ENCODE results near the gene TBC1D22A. TPM values are rescaled to one million over a fixed set of nuclear protein-coding genes. Genes with fewer than 3 reads are reported as not detected.
"Not testable (repeated sequence)": the region's sequence is repeated elsewhere in the genome, so short reads cannot be mapped to it uniquely, and the experiment has no call there.

TBC1D22A gene
- total RNA-seq, 2 experiments from 2014 or later = 38.5 to 41.0 TPM

DNA sequence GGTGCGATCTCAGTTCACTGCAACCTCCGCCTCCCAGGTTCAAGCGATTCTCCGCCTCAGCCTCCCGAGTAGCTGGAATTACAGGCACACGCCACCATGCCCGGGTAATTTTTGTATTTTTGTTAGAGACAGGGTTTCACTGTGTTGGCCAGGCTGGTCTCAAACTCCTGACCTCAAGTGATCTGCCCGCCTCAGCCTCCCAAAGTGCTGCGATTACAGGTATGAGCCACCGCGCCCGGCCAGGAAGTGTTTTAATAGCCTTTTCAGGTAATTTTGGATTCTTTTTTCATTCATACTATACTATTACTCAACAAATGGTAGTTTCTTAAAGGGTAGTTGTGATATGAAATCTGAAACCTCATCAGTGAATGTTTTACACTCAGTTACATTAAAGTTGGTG is 216.2 kb downstream of the TBC1D22A start:
- H3K27me3 Mint-ChIP-seq, H3K4me1 Mint-ChIP-seq, H3K27ac Mint-ChIP-seq, POLR2A ChIA-PET, H3K9me3 Mint-ChIP-seq, H3K4me3 Mint-ChIP-seq, DNase-seq, CTCF ChIA-PET: not testable (repeated sequence)
- H3K36me3 Mint-ChIP-seq (ENCODE audit: low read depth) = peaks cover 30% of the 10 kb centered on the region

DNA sequence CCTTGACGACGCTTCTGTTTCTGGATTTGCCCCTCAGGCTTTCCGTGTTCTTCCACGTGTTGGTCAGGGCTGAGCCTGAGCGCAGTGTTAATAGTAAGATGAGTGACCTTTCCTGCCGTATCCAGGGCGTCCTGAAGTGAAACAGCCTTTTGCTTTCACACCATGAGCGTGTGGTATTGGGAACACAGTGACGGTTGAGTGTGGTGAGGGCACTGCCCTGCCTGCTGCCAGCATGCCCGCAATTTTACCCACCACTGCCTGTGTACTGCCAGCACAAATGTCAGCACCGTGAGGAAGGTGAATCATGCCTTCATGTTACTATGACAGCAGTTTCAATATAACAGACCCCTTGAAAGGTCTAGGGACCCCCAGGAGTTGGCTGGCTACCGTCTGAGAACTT is 217.1 kb downstream of the TBC1D22A start:
- peaks cover 30% of the 10 kb centered on the region for H3K36me3 Mint-ChIP-seq (ENCODE audit: low read depth)
- no peak for DNase-seq
- no peaks in the 10 kb centered on the region for H3K4me1 Mint-ChIP-seq
- H3K9me3 Mint-ChIP-seq = no peaks in the 10 kb centered on the region
- ChIA-PET CTCF (no interaction called here), POLR2A (no interaction called here)
- H3K27ac Mint-ChIP-seq = no peak overlapping the region
- H3K4me3 Mint-ChIP-seq = no peak overlapping the region
- H3K27me3 Mint-ChIP-seq = no peaks in the 10 kb centered on the region

DNA sequence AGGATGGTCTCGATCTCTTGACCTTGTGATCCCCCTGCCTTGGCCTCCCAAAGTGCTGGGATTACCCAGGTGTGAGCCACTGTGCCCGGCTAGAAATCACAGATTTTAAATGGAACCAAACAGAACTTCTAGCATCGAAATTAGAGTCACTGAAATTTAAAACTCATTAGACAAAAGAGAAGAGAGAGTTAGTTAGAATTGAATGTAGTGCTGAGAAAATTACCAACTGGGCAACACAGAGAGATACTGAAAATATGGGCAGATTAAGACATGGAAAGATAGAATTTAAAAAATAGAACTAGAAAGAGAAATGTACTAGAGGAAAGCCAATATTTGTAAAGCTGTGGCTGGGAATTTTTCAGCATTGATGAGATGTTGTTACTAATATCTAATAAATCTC is 217.9 kb downstream of the TBC1D22A start:
- Mint-ChIP-seq H3K4me1 (no peaks in the 10 kb centered on the region), H3K27me3 (no peaks in the 10 kb centered on the region), H3K9me3 (no peaks in the 10 kb centered on the region), H3K27ac (no peak overlapping the region), H3K4me3 (no peak overlapping the region), H3K36me3 (ENCODE audit: low read depth) (peaks cover 25% of the 10 kb centered on the region)
- ChIA-PET CTCF (no interaction called here), POLR2A (no interaction called here)
- DNase-seq = no peak

DNA sequence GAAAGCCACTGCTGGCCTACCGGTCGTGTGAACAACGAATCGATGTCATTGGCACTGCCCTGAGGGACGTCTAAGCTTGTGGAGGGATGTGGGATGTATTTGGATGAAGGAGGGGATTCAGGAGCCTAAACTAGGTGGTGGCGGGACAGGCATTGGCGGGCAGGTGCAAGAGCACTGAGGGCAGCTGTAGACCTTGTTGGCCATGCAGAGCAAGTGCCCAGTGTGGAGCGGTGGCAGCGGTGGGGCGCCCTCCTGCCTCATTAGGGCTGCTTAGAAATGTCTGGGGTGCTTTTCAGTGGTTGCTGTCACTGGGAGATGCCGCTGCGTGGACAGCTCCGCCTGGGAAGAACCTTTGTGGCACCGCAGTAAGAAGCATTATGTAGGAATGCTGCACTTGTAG is 220.2 kb downstream of the TBC1D22A start:
- H3K27ac Mint-ChIP-seq = no peak overlapping the region
- DNase-seq = no peak
- no peaks in the 10 kb centered on the region for H3K9me3 Mint-ChIP-seq
- no peaks in the 10 kb centered on the region for H3K4me1 Mint-ChIP-seq
- H3K4me3 Mint-ChIP-seq = no peak overlapping the region
- H3K36me3 Mint-ChIP-seq (ENCODE audit: low read depth) = peaks cover 12% of the 10 kb centered on the region
- ChIA-PET CTCF (no interaction called here), POLR2A (no interaction called here)
- no peaks in the 10 kb centered on the region for H3K27me3 Mint-ChIP-seq

DNA sequence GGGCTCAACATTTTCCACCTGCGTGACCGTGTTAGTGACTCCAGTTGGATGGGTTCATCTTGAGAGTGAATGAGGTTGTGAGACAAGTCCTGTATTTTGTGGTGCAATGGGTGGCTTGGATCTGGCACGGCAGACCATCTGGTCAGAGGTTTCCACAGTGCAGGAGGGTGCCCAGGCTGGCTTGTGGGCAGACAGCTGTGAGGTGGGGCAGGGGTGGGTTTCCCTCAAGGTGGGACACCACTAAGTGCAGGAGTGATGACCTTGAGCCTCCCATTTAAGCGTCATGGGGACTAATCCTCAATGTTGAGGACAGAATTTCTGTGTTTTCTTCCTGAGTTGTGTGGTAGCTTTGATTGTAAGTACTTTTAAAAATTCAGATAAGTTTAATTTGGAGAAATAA is 220.6 kb downstream of the TBC1D22A start:
- H3K4me3 Mint-ChIP-seq = no peak overlapping the region
- H3K4me1 Mint-ChIP-seq = no peaks in the 10 kb centered on the region
- DNase-seq = no peak
- POLR2A ChIA-PET = no interaction called here
- CTCF ChIA-PET = interaction anchor here (1.2 kb wide), 1 partner anchor 224 kb away, joined by 4 read pairs; no protein-coding TSS in a partner anchor
- H3K27ac Mint-ChIP-seq = no peak overlapping the region
- H3K9me3 Mint-ChIP-seq = no peaks in the 10 kb centered on the region
- no peaks in the 10 kb centered on the region for H3K27me3 Mint-ChIP-seq
- H3K36me3 Mint-ChIP-seq (ENCODE audit: low read depth) = peaks cover 12% of the 10 kb centered on the region

DNA sequence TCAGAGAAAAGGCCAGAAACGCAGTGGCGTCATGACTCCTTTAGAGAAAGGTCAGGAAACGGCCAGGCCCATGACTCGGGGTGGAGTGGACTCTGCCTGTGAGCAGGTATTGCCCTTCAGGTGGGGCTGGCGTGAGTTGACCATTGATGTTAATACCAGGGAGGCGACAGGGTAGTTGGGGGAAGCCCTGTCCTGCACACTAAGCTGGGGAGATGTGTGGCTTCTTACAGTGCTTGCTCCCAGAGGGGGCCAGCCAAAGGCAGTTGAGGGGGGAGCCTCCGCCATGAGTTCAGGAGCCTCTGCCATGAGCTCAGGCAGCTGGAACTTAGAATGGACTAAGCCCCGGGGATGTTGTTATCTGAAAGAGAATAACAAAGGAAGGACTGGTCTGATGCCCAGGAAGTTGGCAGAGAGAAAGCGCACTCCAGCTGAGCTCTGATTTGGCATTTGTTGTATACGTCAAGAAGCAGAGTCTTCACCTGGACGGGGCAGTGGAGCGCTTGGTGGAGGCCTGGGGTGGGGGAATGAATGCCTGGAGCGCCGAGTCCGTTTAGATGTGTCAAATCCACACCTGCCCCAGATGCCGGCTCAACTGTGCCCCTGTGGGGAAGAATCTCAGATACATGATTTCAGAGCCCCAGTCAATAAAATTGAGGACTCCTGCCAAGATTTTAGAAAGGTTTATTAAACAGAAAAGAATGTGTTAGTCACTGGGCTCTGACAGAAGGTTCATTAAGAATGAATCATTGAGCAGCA is 222.5 kb downstream of the TBC1D22A start:
- Mint-ChIP-seq H3K4me1 (no peaks in the 10 kb centered on the region), H3K27me3 (no peaks in the 10 kb centered on the region), H3K36me3 (ENCODE audit: low read depth) (peaks cover 3% of the 10 kb centered on the region), H3K27ac (no peak overlapping the region), H3K4me3 (no peak overlapping the region), H3K9me3 (no peaks in the 10 kb centered on the region)
- CTCF ChIA-PET = no interaction called here
- no peak for DNase-seq
- POLR2A ChIA-PET = no interaction called here

DNA sequence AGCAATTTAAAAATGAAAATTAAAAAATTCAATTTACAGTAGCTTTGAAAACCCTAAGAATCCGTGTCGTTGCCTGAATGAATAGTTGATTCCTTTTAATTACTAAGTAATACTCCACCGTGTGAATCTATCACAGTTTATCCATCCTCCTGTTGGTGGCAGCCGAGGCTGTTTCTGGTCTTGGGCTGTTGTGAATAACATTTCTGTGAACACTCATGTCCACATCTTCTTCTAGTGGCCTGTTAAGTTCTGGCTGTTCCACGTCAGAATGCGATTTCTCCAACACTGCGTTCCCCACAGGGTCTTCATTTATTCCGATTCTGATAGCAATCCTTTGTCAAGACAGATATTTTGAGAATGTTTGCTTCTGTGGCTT is 223.0 kb downstream of the TBC1D22A start:
- Mint-ChIP-seq H3K4me3 (no peak overlapping the region), H3K9me3 (no peaks in the 10 kb centered on the region), H3K27me3 (no peaks in the 10 kb centered on the region), H3K27ac (no peak overlapping the region), H3K4me1 (no peaks in the 10 kb centered on the region), H3K36me3 (ENCODE audit: low read depth) (peaks cover 3% of the 10 kb centered on the region)
- POLR2A ChIA-PET = no interaction called here
- no peak for DNase-seq
- CTCF ChIA-PET = no interaction called here

DNA sequence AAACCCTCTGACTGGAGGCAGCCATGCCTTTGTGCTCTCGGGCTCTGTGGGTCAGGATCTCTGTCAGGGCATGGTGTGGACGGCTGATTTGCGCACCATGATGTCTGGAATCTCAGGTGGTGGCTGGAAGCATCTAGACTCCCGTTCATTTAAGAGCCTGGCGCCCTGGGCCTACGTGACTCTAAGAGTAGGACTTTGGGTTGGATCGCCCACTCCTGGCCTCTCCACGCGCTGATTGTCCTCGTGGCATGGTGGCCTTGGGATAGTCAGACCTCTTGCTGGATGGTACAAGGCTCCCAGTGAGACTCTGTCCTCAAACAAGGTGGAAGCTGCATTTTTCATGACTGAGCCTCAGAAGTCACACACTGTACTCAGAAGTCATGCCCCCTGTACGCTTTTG is 224.3 kb downstream of the TBC1D22A start:
- ChIA-PET CTCF (no interaction called here), POLR2A (no interaction called here)
- Mint-ChIP-seq H3K27me3 (no peaks in the 10 kb centered on the region), H3K9me3 (no peaks in the 10 kb centered on the region), H3K27ac (no peak overlapping the region), H3K4me1 (no peaks in the 10 kb centered on the region), H3K4me3 (no peak overlapping the region), H3K36me3 (ENCODE audit: low read depth) (peaks cover 11% of the 10 kb centered on the region)
- no peak for DNase-seq

DNA sequence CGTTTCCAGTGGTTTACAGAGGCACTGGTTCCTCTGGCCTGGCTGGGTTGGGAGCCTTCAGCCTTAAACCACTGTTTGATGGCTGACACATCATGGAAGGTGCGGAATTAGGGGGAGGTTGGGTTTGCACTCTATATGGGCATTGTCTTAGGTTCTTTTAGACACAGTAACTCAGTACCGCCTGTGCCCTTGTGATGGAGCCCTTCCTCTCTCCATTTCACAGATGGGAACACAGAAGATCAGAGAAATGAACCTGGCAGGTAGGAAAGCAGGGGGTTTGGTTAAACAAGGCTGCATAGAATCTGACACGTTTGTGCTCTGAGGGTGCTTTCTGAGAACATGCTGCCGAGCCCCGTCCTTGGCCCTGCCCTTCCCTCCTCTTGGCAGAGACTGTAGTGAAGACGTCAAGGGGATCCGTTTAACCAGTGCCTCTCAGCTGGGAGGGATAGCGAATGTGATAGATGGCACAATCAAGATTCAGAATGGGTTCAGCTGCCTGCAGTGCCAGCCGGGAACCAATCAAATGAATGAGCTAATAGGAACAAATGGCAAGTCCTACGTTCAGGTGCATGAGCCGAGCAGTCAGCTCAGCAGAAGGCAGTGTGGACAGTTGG is 228.6 kb downstream of the TBC1D22A start:
- Mint-ChIP-seq H3K27ac (no peak overlapping the region), H3K36me3 (ENCODE audit: low read depth) (peaks cover 11% of the 10 kb centered on the region), H3K27me3 (no peaks in the 10 kb centered on the region), H3K4me3 (no peak overlapping the region), H3K4me1 (no peaks in the 10 kb centered on the region), H3K9me3 (no peaks in the 10 kb centered on the region)
- ChIA-PET CTCF (no interaction called here), POLR2A (no interaction called here)
- DNase-seq = no peak

DNA sequence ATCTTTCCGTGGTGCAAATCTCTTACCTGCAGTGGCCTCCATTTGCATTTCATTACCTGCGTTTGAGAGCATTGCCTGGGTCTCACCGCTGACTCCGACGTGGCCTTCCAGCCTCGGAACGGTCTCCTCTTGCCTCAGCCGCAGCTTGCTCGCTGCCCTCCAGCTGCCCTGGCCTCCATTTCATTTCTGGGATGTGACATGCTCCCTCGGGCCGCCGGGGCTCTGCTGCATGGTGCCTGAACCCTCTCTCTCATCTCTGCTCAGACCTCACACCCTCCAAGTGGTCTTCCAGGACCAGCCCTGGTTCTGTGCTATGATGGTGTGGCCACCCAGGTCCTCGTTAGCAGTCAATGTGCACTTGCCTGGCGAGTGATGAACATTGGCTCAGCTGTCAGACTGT is 229.2 kb downstream of the TBC1D22A start:
- peaks cover 14% of the 10 kb centered on the region for H3K36me3 Mint-ChIP-seq (ENCODE audit: low read depth)
- no peaks in the 10 kb centered on the region for H3K4me1 Mint-ChIP-seq
- H3K27me3 Mint-ChIP-seq = no peaks in the 10 kb centered on the region
- H3K9me3 Mint-ChIP-seq = no peaks in the 10 kb centered on the region
- DNase-seq = no peak
- ChIA-PET CTCF (no interaction called here), POLR2A (no interaction called here)
- H3K27ac Mint-ChIP-seq = no peak overlapping the region
- no peak overlapping the region for H3K4me3 Mint-ChIP-seq

DNA sequence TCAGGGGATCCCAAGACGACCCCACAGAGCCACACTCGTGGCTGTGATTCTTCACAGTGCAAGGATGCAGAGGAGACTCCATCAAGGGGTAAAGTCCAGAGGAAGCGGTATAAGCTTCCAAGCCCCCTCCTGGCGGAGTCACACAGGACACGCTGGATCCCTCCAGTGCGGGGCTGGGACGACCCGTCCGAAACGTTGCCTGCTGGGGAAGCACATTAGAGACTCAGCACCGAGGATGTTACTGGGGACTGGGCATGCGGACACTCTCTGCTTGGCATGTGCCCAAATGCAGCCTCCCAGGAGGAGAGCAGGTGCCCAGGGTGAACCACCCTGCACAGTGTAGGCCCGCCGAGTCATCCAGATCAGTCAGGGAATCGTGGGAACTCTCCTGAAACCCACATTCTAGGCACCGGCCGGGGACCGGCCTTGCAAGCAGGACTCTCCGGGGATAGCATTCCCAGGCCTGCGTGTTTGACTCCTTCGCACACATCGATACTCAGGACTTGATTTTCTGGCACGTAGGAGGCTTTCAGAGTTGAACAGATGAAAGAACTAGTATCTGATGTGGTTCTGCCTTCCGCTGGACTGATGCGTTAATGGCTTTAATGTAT is 229.8 kb downstream of the TBC1D22A start:
- POLR2A ChIA-PET = no interaction called here
- CTCF ChIA-PET = no interaction called here
- no peaks in the 10 kb centered on the region for H3K4me1 Mint-ChIP-seq

DNA sequence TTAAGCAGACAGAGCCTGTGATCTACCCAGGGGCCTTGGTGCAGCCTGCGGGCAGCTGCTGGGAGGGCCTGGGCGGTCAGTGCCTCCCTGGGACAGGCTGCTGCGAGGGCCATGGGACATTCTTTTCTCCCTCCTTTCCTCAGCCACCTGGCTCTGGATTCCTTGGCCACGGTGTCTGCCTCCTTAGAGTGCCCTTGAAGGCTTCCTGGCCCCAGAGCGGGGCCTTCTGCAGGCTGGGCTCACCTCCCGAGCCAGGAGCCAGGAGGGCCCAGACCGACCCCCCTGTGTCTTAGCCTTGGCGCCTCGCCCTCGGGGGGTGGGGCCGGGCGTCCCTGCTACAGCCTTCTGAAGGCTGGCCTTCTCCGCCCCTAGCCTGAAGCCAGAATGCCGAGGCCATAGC is 231.2 kb downstream of the TBC1D22A start:
- no peak overlapping the region for H3K4me3 Mint-ChIP-seq
- no peak for DNase-seq
- no peak overlapping the region for H3K27ac Mint-ChIP-seq
- POLR2A ChIA-PET = no interaction called here
- peaks cover 14% of the 10 kb centered on the region for H3K36me3 Mint-ChIP-seq (ENCODE audit: low read depth)
- no peaks in the 10 kb centered on the region for H3K4me1 Mint-ChIP-seq
- H3K9me3 Mint-ChIP-seq = no peaks in the 10 kb centered on the region
- CTCF ChIA-PET = no interaction called here
- H3K27me3 Mint-ChIP-seq = no peaks in the 10 kb centered on the region

More for the DNA sequence above, 229.8 kb downstream of the TBC1D22A start:
- DNase-seq = no peak
- H3K4me3 Mint-ChIP-seq = no peak overlapping the region
- H3K9me3 Mint-ChIP-seq = no peaks in the 10 kb centered on the region
- H3K36me3 Mint-ChIP-seq (ENCODE audit: low read depth) = peaks cover 14% of the 10 kb centered on the region
- no peaks in the 10 kb centered on the region for H3K27me3 Mint-ChIP-seq
- no peak overlapping the region for H3K27ac Mint-ChIP-seq

DNA sequence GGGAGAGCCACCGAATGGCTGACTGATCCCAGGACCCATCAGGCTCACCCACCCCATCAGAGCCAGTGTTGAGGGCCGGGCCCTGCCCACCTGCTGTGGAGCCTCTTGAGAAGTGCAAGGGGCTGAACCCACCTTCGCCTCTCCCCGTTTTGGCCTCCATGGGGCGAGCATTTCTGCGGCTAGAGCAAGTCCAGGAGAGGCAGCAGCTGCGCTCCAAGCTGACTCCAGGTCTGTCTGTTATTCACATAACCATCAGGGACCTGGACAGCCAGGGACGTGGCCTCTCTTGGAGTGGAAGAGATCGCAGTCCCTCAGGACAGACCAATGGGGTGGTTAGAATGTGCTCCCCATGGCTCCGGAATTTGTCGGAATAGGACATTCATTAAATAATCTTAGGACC is 231.8 kb downstream of the TBC1D22A start:
- Mint-ChIP-seq H3K4me1 (peaks cover 3% of the 10 kb centered on the region), H3K27me3 (no peaks in the 10 kb centered on the region), H3K4me3 (no peak overlapping the region), H3K27ac (no peak overlapping the region), H3K9me3 (no peaks in the 10 kb centered on the region), H3K36me3 (ENCODE audit: low read depth) (peaks cover 13% of the 10 kb centered on the region)
- no peak for DNase-seq
- ChIA-PET CTCF (no interaction called here), POLR2A (no interaction called here)

DNA sequence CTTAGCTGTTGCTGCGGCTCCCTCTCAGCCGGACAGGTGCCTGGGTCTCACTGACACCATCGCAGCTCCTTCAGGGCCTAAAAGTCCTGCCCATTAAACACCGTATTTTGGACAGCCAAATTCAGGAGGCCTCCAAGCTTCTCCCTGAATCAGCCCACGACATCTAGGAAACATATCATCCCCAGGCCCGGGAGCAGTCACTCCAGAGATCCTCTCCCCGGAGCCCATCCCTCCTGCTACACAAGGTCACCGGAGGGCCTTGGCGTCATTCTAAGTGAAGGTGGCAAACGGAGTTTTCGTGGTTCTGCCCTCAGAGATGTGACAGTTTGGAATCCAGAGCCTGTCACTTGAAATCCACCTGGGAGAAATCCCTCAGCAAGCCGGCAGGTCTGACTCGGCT is 232.5 kb downstream of the TBC1D22A start:
- no peaks in the 10 kb centered on the region for H3K9me3 Mint-ChIP-seq
- no peak overlapping the region for H3K27ac Mint-ChIP-seq
- H3K36me3 Mint-ChIP-seq (ENCODE audit: low read depth) = peaks cover 11% of the 10 kb centered on the region
- no peak overlapping the region for H3K4me3 Mint-ChIP-seq
- H3K4me1 Mint-ChIP-seq = peaks cover 8% of the 10 kb centered on the region
- DNase-seq = no peak
- POLR2A ChIA-PET = no interaction called here
- CTCF ChIA-PET = no interaction called here
- H3K27me3 Mint-ChIP-seq = no peaks in the 10 kb centered on the region
